Kidney epithelial cell (primary cell): ENCODE measurements around the gene STOML1. TPM values are rescaled to one million over a fixed set of nuclear protein-coding genes. Genes with fewer than 3 reads are reported as not detected.

Source experiments
- DNase-seq: peaks from one replicate; pipeline ENCODE4 v3.0.0-alpha.2; 2010; ENCODE audit warnings: low read depth
- H3K27me3 ChIP-seq: 2 replicates; pipeline ENCODE4 v1.6.0; 2011; ENCODE audit warnings: low read length; ENCODE audit not compliant: control insufficient read depth, insufficient read depth
- H3K36me3 ChIP-seq: 2 replicates; pipeline ENCODE4 v1.5.1; 2011; ENCODE audit warnings: low read length; ENCODE audit not compliant: control insufficient read depth, insufficient read depth
- H3K4me3 ChIP-seq: 2 replicates; pipeline ENCODE4 v1.5.1; 2011; ENCODE audit warnings: low read depth, mild to moderate bottlenecking, control low read depth, low read length
- total RNA-seq: library from RNA; depleted of rRNA; stranded (reverse); fragments of >200 nt; gene quantifications from 2 replicates; pipeline ENCODE4 v1.2.3, GENCODE V29; 2015
- TF ChIP-seq, protein P1 (sequence below): IDR thresholded peaks from 2 replicates; pipeline ENCODE4 v1.5.1; 2011; ENCODE audit warnings: mild to moderate bottlenecking, moderate library complexity, low read length, control low read depth, inconsistent platforms; ENCODE audit not compliant: insufficient read depth, poor library complexity, severe bottlenecking

Gene STOML1
- total RNA-seq, 1 donor from 2014 or later: 18.3 TPM

DNA sequence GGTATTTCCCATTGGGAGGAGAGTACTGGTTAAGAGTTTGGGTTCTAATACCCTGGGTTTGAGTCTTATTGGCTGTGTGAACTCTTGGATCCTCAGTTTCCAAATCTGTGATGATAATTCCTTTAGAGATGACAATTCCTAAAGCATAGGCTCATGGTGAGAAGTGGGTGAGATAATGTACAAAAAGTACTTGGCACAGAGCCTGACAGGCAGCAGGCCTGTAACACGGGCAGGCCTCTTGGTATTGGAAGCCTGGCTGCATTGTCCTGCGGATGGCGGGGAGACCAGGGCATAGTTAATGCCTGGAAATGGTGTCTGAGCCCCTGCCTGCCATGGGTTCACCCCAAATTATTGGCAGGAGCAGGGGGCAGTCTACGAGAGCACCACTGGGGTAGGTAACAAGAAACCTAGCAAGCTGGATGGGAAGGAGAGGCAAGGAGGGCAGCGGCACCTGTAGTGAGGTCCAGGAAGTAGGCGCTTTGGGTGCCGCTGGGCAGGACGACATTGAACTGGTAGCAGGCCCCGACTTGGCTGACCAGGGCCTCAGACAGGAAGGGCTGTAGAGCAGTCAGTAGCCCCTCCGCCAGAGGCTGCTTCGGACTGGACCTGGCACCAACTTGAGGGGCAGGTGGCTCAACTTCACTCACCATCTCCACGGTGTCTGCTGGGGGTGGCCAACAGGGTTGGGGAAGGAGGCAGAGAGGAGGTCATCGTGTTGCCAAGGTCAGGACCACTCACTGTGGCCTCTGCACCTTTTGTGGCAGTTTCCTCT lies 7.7 kb downstream of the STOML1 start:
- Histone ChIP-seq H3K36me3 (no peaks in the 10 kb centered on the region), H3K27me3 (no peaks in the 10 kb centered on the region), H3K4me3 (no peak overlapping the region)
- TF ChIP-seq, protein P1, sequence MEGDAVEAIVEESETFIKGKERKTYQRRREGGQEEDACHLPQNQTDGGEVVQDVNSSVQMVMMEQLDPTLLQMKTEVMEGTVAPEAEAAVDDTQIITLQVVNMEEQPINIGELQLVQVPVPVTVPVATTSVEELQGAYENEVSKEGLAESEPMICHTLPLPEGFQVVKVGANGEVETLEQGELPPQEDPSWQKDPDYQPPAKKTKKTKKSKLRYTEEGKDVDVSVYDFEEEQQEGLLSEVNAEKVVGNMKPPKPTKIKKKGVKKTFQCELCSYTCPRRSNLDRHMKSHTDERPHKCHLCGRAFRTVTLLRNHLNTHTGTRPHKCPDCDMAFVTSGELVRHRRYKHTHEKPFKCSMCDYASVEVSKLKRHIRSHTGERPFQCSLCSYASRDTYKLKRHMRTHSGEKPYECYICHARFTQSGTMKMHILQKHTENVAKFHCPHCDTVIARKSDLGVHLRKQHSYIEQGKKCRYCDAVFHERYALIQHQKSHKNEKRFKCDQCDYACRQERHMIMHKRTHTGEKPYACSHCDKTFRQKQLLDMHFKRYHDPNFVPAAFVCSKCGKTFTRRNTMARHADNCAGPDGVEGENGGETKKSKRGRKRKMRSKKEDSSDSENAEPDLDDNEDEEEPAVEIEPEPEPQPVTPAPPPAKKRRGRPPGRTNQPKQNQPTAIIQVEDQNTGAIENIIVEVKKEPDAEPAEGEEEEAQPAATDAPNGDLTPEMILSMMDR: no peak
- DNase-seq: no peak

DNA sequence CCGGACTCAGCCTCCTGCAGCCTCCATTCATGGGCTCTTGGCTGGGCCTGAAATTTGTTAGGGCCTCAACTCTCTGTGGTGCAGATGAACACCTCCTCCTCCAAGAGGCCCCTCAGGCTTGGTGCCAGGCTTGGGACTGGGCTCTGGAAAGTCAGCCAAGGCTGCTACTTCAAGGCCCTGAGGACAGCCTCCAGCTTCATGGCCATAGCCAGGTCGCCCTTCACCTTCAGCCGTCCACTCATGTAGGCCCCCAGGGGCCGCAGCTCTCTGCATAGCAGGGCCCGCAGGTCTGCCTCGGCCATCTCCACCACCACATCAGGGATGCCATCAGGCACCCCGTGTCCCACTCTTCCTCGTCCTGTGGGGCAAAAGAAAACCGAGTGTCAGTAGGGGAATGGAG lies 8.3 kb downstream of the STOML1 start:
- H3K27me3 ChIP-seq: no peaks in the 10 kb centered on the region
- H3K36me3 ChIP-seq: no peaks in the 10 kb centered on the region
- DNase-seq: no peak
- TF ChIP-seq, protein P1: no peak
- no peak overlapping the region for H3K4me3 ChIP-seq

DNA sequence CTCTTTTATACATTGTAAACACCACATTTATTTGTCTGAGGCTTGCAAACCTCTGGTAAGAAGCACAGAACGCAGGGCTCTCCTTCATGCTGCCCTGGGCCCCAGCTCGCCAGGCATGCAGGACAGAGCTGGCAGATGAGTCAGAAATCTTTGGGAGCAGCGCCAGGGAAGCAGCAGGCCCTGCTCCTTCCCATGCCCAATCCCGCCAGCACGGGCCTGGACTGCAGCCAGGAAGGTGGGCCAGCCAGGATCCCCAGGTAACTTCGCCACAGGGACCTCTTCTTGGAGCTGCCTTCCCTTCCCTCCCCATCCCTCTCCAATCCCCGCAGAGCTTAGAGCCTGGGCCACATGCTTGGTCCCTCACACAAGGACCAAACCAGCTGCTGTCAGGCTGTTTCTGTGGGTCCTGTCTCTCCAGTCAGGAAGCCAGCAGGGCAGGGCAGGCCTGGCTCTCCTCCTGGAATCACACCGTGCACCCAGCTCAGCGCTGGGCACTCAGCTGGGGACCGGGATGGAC lies 8.8 kb downstream of the STOML1 start:
- TF ChIP-seq, protein P1: no peak
- DNase-seq: no peak
- Histone ChIP-seq H3K36me3 (no peaks in the 10 kb centered on the region), H3K4me3 (no peak overlapping the region), H3K27me3 (no peaks in the 10 kb centered on the region)

DNA sequence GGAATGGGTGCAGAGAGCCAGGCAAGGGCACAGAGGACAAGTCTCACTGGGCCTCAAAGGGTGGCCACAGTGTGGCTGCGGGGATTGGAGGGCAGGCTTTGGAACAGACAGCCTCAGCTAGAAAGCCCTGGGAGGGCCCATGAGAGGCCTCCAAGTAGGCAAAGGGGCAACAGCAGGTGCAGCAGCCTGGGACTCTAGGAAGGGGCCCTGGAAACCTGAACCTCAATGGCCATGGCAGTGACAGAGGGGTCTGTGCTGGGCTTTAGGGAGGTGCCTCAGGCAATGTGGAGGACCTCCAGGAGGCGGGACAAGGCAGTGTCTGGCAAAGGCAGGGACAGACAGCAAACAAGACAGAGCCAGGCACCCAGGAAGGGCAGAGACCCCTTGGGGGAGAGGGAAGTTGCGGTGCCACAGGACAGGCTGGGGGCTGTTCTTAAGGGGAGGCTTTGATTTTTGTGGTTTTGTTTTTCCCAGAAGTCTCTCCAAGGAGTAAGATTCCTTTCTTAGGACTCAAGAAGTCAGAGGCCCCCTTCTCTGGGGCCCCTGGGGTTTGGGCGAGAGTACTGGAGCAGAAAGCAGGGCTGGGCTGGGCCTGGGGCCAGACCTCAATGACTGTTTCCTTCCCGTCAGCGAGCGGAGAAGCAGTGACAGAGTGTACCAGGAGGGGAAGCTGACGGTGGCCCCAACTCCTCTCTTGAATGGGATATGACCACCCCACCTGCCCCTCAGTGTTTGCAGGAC lies 9.7 kb downstream of the STOML1 start:
- H3K36me3 ChIP-seq: no peaks in the 10 kb centered on the region

DNA sequence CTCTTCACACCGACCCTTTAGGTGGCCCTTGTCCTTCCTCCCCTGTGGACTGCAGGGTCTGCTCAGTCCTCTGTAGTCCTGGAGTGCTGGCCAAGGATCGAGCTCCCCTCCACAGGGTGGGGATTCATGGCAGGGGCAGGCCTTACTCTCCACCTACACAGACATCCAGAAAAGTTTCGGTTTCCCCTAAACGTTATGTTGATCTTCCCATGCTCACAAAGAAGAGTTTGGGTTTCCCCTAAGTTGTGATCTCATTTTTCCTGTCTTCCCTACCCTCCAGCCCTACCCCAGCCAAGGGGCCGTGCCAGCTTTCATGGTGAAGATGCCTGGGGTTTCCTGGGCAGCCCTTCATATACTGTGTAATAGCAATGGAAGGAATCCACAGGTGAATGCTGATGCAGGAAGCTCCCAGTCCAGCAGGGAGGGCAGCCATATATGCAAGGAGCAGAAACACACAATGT lies 10.3 kb downstream of the STOML1 start:
- no peaks in the 10 kb centered on the region for H3K36me3 ChIP-seq
- no peak for DNase-seq
- TF ChIP-seq, protein P1: no peak
- no peak overlapping the region for H3K4me3 ChIP-seq
- no peaks in the 10 kb centered on the region for H3K27me3 ChIP-seq

More for the DNA sequence above, 9.7 kb downstream of the STOML1 start:
- H3K27me3 ChIP-seq: no peaks in the 10 kb centered on the region
- no peak for DNase-seq
- H3K4me3 ChIP-seq: no peak overlapping the region
- TF ChIP-seq, protein P1: no peak
